Uterus (tissue), 4 donors: ENCODE data around the gene ZNF101. TPM values are rescaled to one million over a fixed set of nuclear protein-coding genes. Genes with fewer than 3 reads are reported as not detected.
"Not testable (repeated sequence)": the region's sequence is repeated elsewhere in the genome, so short reads cannot be mapped to it uniquely, and the experiment has no call there.

Source experiments
- DNase-seq, 2 donors: peaks; one replicate each; pipeline ENCODE4 v3.0.0-alpha.2; 2019 to 2020
- H3K27ac ChIP-seq, 2 donors: fragments of 200-600 bp; sonication (generic); 1 replicate in 1 of 2; 2 replicates in 1 of 2; pipeline ENCODE4 v1.5.1; 2016 to 2018
- H3K27me3 ChIP-seq, 2 donors: fragments of 200-600 bp; sonication (generic); one replicate each; pipeline ENCODE4 v1.5.1; 2018 to 2019; ENCODE audit warnings: control low read depth in 1 of 2
- H3K36me3 ChIP-seq, 2 donors: fragments of 200-600 bp; sonication (generic); one replicate each; pipeline ENCODE4 v1.5.1; 2019; ENCODE audit warnings: control low read depth in 1 of 2
- H3K4me1 ChIP-seq, 2 donors: fragments of 200-600 bp; sonication (generic); one replicate each; pipeline ENCODE4 v1.5.1; 2018 to 2019; ENCODE audit warnings: control low read depth in 1 of 2
- H3K4me3 ChIP-seq, 2 donors: fragments of 200-600 bp; sonication (generic); 1 replicate in 1 of 2; 2 replicates in 1 of 2; pipeline ENCODE4 v1.5.1; 2018 to 2019; ENCODE audit warnings: mild to moderate bottlenecking in 1 of 2
- H3K9me3 ChIP-seq, 2 donors: fragments of 200-600 bp; sonication (generic); one replicate each; pipeline ENCODE4 v1.5.1; 2019; ENCODE audit warnings: control low read depth in 1 of 2
- CTCF ChIP-seq, 4 experiments: fragments of 200-600 bp in 2 of 4; fragments of 450-650 bp in 2 of 4; sonication (generic) in 2 of 4; IDR thresholded peaks; one replicate each; pipeline ENCODE4 v1.5.1; 2016 to 2019; ENCODE audit warnings: antibody characterized with exemption in 4 of 4, mild to moderate bottlenecking in 2 of 4, moderate library complexity in 1 of 4
- POLR2A ChIP-seq, 2 donors: fragments of 450-650 bp; IDR thresholded peaks; one replicate each; pipeline ENCODE4 v1.6.1; 2016; ENCODE audit warnings: antibody characterized with exemption in 2 of 2, mild to moderate bottlenecking in 1 of 2, moderate library complexity in 1 of 2
- intact Hi-C: fragments of 100-400 bp; cut with DNase I; formaldehyde crosslinking; loops from one replicate; pipeline ENCODE4 v1.15.1; 2023; ENCODE audit warnings: low total_unique reads
- total RNA-seq, 4 donors: library from RNA; depleted of rRNA in 3 of 4; stranded (reverse); fragments of >200 nt in 3 of 4; gene quantifications; one replicate each; pipeline versions ENCODE4 v1.1.0 to v1.2.4, GENCODE V29; 2014 to 2023
- donor health status: DM: yes; HTN: yes; CAD: no.

ZNF101 gene
- total RNA-seq, 4 donors from 2014 or later, result 1.5 to 12.3 (median 9.9) TPM

- no peak overlapping the region for H3K27ac ChIP-seq
- no peaks in the 10 kb centered on the region for H3K27me3 ChIP-seq
- H3K4me1 ChIP-seq, result peaks cover 0 to 8% of the 10 kb centered on the region in 2 donors
- DNase-seq, result no peak
- intact Hi-C loops, result no loop called here
- no peak for TF ChIP-seq CTCF (IDR thresholded peaks at IDR 0.05)
- TF ChIP-seq POLR2A (IDR thresholded peaks at IDR 0.05), result no peak
- H3K36me3 ChIP-seq, result no peaks in the 10 kb centered on the region
- H3K9me3 ChIP-seq, result no peaks in the 10 kb centered on the region
- no peak overlapping the region for H3K4me3 ChIP-seq
Observed at GRCh38 chr19:19661675-19662251, 6.9 kb upstream of the ZNF101 start.

DNA sequence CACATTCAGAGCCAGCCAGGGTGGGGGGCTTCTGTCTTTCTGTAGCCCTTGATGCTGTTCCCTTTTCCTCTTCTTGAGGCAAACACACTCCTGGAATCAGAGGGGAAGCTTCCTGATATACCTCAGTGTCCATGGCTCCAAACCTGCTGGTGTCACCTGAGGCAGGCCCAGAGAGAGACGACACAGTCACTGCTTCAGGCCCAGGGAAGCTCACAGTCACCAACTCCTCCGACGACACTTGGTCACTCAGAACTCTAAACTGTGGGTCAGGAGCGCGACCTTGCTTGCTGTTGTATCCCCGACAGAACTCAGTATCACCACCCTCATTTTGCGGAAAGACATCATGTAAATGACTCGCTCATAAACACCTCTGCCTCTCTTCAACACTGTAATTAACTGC, 6.3 kb upstream of the ZNF101 start:
- H3K9me3 ChIP-seq, result no peaks in the 10 kb centered on the region
- H3K4me1 ChIP-seq, result peaks cover 0 to 8% of the 10 kb centered on the region in 2 donors
- H3K36me3 ChIP-seq, result no peaks in the 10 kb centered on the region
- H3K27ac ChIP-seq, result no peak overlapping the region
- no peaks in the 10 kb centered on the region for H3K27me3 ChIP-seq
- no peak for DNase-seq
- intact Hi-C loops, result no loop called here
- H3K4me3 ChIP-seq, result peak overlapping the region in 1 of 2 donors; percentile 96
- TF ChIP-seq POLR2A (IDR thresholded peaks at IDR 0.05), result no peak
- TF ChIP-seq CTCF (IDR thresholded peaks at IDR 0.05), result no peak

DNA sequence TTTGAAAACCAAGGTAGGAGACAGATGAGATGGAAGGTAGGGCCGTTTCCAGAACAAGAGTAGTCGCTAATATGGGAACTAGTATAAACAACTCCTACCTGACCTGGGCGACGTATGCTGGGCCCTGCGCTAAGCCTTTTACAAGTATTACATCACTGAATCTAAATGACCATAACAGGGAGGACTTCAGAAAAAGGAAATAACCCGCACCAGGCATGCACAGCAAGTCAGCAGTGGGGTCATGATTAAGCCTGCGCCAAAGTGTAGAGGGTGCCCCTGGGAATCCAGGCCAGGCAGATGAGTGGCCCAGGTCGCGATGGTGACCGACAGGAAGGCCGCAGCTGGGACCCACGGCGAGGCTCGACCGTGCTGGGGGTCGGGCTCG, 5.8 kb upstream of the ZNF101 start:
- Histone ChIP-seq H3K36me3 (no peaks in the 10 kb centered on the region), H3K4me1 (peaks cover 0 to 8% of the 10 kb centered on the region in 2 donors), H3K4me3 (peak overlapping the region; percentile 88 to 96), H3K27me3 (no peaks in the 10 kb centered on the region), H3K27ac (peak overlapping the region; percentile 92 to 98), H3K9me3 (no peaks in the 10 kb centered on the region)
- no peak for TF ChIP-seq CTCF (IDR thresholded peaks at IDR 0.05)
- DNase-seq, result no peak
- intact Hi-C loops, result no loop called here

DNA sequence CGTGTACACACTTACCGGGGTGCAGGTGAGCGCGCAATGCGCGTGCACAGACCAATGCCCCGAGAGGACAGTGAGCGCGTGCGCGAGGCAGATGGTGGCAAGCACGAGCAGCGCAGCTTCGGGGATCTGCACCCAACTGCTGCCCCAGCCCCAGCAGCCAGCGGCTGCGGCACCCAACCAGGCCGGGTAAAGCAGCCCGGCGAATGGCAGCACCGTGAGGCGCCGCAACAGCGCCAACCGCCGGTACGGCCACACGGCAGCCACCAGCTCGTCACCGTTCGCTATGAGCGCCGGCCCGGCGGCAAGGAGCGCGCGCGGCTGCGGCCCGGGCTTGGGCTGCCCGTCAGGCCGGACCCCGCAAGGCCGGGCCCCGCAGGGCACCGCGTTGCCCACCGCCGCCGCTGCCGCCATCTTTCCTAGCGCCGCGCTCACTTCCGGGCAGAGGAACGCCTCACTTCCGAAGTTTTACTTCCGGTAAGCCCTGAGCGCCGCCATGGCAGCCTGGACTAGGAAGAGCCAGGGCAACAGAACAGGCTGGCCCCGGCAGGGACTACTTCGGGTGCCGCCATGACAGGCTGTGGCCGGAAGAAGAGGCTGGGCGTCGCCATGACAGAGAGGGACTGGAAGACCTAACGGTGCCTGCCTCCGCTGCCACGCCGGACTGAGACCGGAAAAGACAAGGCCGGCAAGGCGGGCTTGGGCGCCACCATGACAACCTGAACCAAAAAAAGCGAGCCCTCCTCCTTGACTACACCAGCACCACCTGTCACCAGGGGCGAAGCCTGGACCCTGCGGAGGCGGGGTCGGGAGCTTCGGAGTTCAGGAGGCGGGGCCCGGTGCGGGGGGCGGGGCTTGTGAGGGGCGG, 5.2 kb upstream of the ZNF101 start, which contains the start of gene ATP13A1:
Gene ATP13A1 (minus strand): TSS at position 421 of the 865 bp plus-strand sequence. CDS start 10 bp downstream, at position 411.
- H3K27ac ChIP-seq, result peak within 1 kb of the TSS; percentile 92 to 98
- intact Hi-C loops, result no loop called here

GRCh38 chr19:19665420-19665948, 3.2 kb upstream of the ZNF101 start:
- intact Hi-C loops, result not testable (repeated sequence)

More for the DNA sequence above, 5.2 kb upstream of the ZNF101 start, which contains the start of gene ATP13A1:
- Histone ChIP-seq H3K27me3 (no peaks in the 10 kb centered on the region), H3K9me3 (no peaks in the 10 kb centered on the region), H3K36me3 (no peaks in the 10 kb centered on the region), H3K4me3 (peak within 1 kb of the TSS; percentile 88 to 96), H3K4me1 (peaks cover 0 to 8% of the 10 kb centered on the region in 2 donors)
- TF ChIP-seq POLR2A (IDR thresholded peaks at IDR 0.05), result peak; percentile 27 to 51
- TF ChIP-seq CTCF (IDR thresholded peaks at IDR 0.05), result peak in 3 of 4 experiments; percentile 17 to 20 (median 18)
- DNase-seq, result peak; percentile 96

More at GRCh38 chr19:19665420-19665948, 3.2 kb upstream of the ZNF101 start:
- H3K27ac ChIP-seq, H3K36me3 ChIP-seq, H3K4me3 ChIP-seq, H3K27me3 ChIP-seq, DNase-seq, H3K9me3 ChIP-seq: not testable (repeated sequence)
- H3K4me1 ChIP-seq, result peaks cover 0 to 14% of the 10 kb centered on the region in 2 donors
